ENCODE measurements around the gene GNG4. TPM values are rescaled to one million over a fixed set of nuclear protein-coding genes. Genes with fewer than 3 reads are reported as not detected.

GNG4 gene
- total and polyA plus RNA-seq, 10 of the 15 experiments (the other 5 are each of a cell fraction or from before 2014, with no cell fraction given), result 0.03 to 0.15 (median 0.15) TPM; not detected in 7

GRCh38 chr1:235525314-235525713, 124.3 kb downstream of the GNG4 start:
- no peaks in the 10 kb centered on the region for H3K36me3 ChIP-seq (ENCODE audit: control insufficient read depth in 2 of 2, insufficient read depth in 2 of 2, low read length in 1 of 2)
- SMC1A ChIA-PET (ENCODE audit: uncharacterized antibody, unreplicated experiment), result interaction anchor here (1.1 kb wide), 1 partner anchor 431 kb away, joined by 3 read pairs; no protein-coding TSS in a partner anchor
- H3K9me3 ChIP-seq (replicated peaks; ENCODE audit: control insufficient read depth, insufficient read depth, low read length), result no peaks in the 10 kb centered on the region
- no peak for ATAC-seq
- no peak for DNase-seq (ENCODE audit: low read depth, low spot score)
- CTCF ChIA-PET, result interaction anchor here (0.6 to 1.5 kb wide), 3 partner anchors 11 to 1112 kb away, joined by 3 to 5 read pairs (median 4); no protein-coding TSS in a partner anchor
- intact Hi-C loops (cut with micrococcal nuclease; ENCODE audit: unreplicated experiment) (no loop called here), in situ Hi-C loops (cut with MboI) (no loop called here)
- no peaks in the 10 kb centered on the region for H3K79me2 ChIP-seq (ENCODE audit: control insufficient read depth, insufficient read depth, low read length)
- no peak overlapping the region for H3K4me3 ChIP-seq
- H2AFZ ChIP-seq (ENCODE audit: control insufficient read depth, low read depth, low read length), result no peak overlapping the region
- H3K4me2 ChIP-seq (ENCODE audit: control insufficient read depth, insufficient read depth), result no peak overlapping the region
- no peak overlapping the region for H3K27ac ChIP-seq (ENCODE audit: control insufficient read depth, insufficient read depth)
- TF ChIP-seq ZZZ3 (IDR thresholded peaks at IDR 0.05; ENCODE audit: control insufficient read depth, insufficient read length, low read depth) (no peak), PKNOX1 (IDR thresholded peaks at IDR 0.05) (no peak), IKZF2 (IDR thresholded peaks at IDR 0.05) (no peak), ZNF207 (IDR thresholded peaks at IDR 0.05; ENCODE audit: borderline replicate concordance) (no peak), SMC3 (IDR thresholded peaks at IDR 0.05; ENCODE audit: borderline replicate concordance, low read length) (no peak), NFYA (IDR thresholded peaks at IDR 0.05; ENCODE audit: borderline replicate concordance, low read depth, low read length) (no peak), ZBTB4 (CRISPR knock-in tag; IDR thresholded peaks at IDR 0.05) (no peak), ZSCAN29 (IDR thresholded peaks at IDR 0.05) (no peak)
- H3K4me1 ChIP-seq (ENCODE audit: control insufficient read depth, insufficient read depth, low read length), result no peaks in the 10 kb centered on the region
- no peaks in the 10 kb centered on the region for H4K20me1 ChIP-seq (ENCODE audit: control insufficient read depth, insufficient read depth)
- no TSS peak for BruUV-seq (replicated peaks)
- POLR2A ChIA-PET, result no interaction called here
- 30% methylated on average over 4 of the region's 4 CpGs for WGBS (ENCODE audit: insufficient coverage, insufficient replicate concordance, low lambda C conversion rate, missing lambda C conversion rate)
- RAD21 ChIA-PET (ENCODE audit: unreplicated experiment), result interaction anchor here (0.9 kb wide), 1 partner anchor 447 kb away, joined by 3 read pairs; no protein-coding TSS in a partner anchor
- H3K27me3 ChIP-seq (replicated peaks in 1 of 2; ENCODE audit: control insufficient read depth in 2 of 2, insufficient read depth in 2 of 2, low read length in 1 of 2), result no peaks in the 10 kb centered on the region; a peak in 1 of 4 replicates
- no peak overlapping the region for H3K9ac ChIP-seq (ENCODE audit: control insufficient read depth, insufficient read depth, low read length)
- FAIRE-seq, result no peak
